Measurements from ENCODE around the gene ZNRD2.

GRCh38 chr11:65553301-65554001 lies 16.8 kb upstream of the ZNRD2 start:
- TF ChIP-seq, protein P1, sequence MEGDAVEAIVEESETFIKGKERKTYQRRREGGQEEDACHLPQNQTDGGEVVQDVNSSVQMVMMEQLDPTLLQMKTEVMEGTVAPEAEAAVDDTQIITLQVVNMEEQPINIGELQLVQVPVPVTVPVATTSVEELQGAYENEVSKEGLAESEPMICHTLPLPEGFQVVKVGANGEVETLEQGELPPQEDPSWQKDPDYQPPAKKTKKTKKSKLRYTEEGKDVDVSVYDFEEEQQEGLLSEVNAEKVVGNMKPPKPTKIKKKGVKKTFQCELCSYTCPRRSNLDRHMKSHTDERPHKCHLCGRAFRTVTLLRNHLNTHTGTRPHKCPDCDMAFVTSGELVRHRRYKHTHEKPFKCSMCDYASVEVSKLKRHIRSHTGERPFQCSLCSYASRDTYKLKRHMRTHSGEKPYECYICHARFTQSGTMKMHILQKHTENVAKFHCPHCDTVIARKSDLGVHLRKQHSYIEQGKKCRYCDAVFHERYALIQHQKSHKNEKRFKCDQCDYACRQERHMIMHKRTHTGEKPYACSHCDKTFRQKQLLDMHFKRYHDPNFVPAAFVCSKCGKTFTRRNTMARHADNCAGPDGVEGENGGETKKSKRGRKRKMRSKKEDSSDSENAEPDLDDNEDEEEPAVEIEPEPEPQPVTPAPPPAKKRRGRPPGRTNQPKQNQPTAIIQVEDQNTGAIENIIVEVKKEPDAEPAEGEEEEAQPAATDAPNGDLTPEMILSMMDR (IDR thresholded peaks at IDR 0.05; ENCODE audit: poor library complexity): no peak
- no peak for TF ChIP-seq EZH2 (IDR thresholded peaks at IDR 0.05; ENCODE audit: borderline replicate concordance)
